Stimulated activated CD8-positive, alpha-beta memory T cell treated with anti-CD3 and anti-CD28 coated beads, Interleukin-12 subunit alpha, Interleukin-12 subunit beta, amount 100 ng/mL, for 24 hours (primary cell): ENCODE data around the gene SHH.

Source experiments
- DNase-seq: peaks from one replicate; pipeline ENCODE4 v3.0.0-alpha.2; 2020; ENCODE audit errors: extremely low read depth

Gene SHH

GRCh38 chr7:155811895-155812761 is at the start of gene SHH:
Gene SHH (minus strand): TSS chr7:155812463. CDS start chr7:155812122, 341 bp downstream.
- DNase-seq, result no peak

GRCh38 chr7:155861480-155861868 is 49.2 kb upstream of the SHH start:
- DNase-seq, result no peak

GRCh38 chr7:155860840-155861479 is 48.7 kb upstream of the SHH start:
- DNase-seq, result no peak

- DNase-seq, result no peak
Measured at GRCh38 chr7:155860461-155860839, 48.2 kb upstream of the SHH start.

GRCh38 chr7:155858521-155859061 is 46.3 kb upstream of the SHH start:
- DNase-seq, result no peak

- DNase-seq, result no peak
Measured at GRCh38 chr7:155857141-155857540, 44.9 kb upstream of the SHH start.

GRCh38 chr7:155856656-155857055 is 44.4 kb upstream of the SHH start:
- DNase-seq, result no peak

GRCh38 chr7:155852426-155853301 is 40.4 kb upstream of the SHH start:
- DNase-seq, result no peak

- DNase-seq, result no peak
Measured at GRCh38 chr7:155851892-155852291, 39.6 kb upstream of the SHH start.

- DNase-seq, result no peak
Measured at GRCh38 chr7:155850766-155851678, 38.8 kb upstream of the SHH start.

GRCh38 chr7:155850001-155850436 is 37.8 kb upstream of the SHH start:
- no peak for DNase-seq

GRCh38 chr7:155848691-155849669 is 36.7 kb upstream of the SHH start:
- DNase-seq, result no peak

GRCh38 chr7:155847821-155848435 is 35.7 kb upstream of the SHH start:
- DNase-seq, result no peak

- no peak for DNase-seq
Measured at GRCh38 chr7:155846936-155847335, 34.7 kb upstream of the SHH start.

- DNase-seq, result no peak
Measured at GRCh38 chr7:155846156-155846555, 33.9 kb upstream of the SHH start.

- no peak for DNase-seq
Measured at GRCh38 chr7:155845226-155845625, 33.0 kb upstream of the SHH start.

GRCh38 chr7:155844526-155844925 is 32.3 kb upstream of the SHH start:
- DNase-seq, result no peak

GRCh38 chr7:155844019-155844453 is 31.8 kb upstream of the SHH start:
- no peak for DNase-seq

- no peak for DNase-seq
Measured at GRCh38 chr7:155843426-155844018, 31.3 kb upstream of the SHH start.
